Measurements from ENCODE around the gene CSF1. TPM values are rescaled to one million over a fixed set of nuclear protein-coding genes. Genes with fewer than 3 reads are reported as not detected.

The CSF1 gene
- total and polyA plus RNA-seq, 2 of the 13 experiments (the other 11 are each of a cell fraction or from before 2014, with no cell fraction given): 4.6 to 13.3 TPM

- TF ChIP-seq HNF4G (IDR thresholded peaks at IDR 0.05; ENCODE audit: borderline replicate concordance, low read depth, low read length): no peak
- 0 out of 2 replicates have a peak, but pooled peaks have one; percentile 14 for TF ChIP-seq HNF4G (CRISPR knock-in tag; IDR thresholded peaks at IDR 0.05; ENCODE audit: borderline replicate concordance, low read depth)
- TF ChIP-seq CENPX (CRISPR knock-in tag; IDR thresholded peaks at IDR 0.05): no peak
- TF ChIP-seq TBL1XR1 (IDR thresholded peaks at IDR 0.05; ENCODE audit: borderline replicate concordance, low read length, partially characterized antibody): no peak
- TF ChIP-seq ZNF207 (IDR thresholded peaks at IDR 0.05; ENCODE audit: borderline replicate concordance): no peak
- no peak for TF ChIP-seq PLRG1 (conservative IDR thresholded peaks at IDR 0.05)
- TF ChIP-seq ZNF616 (CRISPR knock-in tag; IDR thresholded peaks at IDR 0.05; ENCODE audit: low read depth): no peak
- 0 out of 2 replicates have a peak, but pooled peaks have one; percentile 34 for TF ChIP-seq ZNF773 (CRISPR knock-in tag; IDR thresholded peaks at IDR 0.05; ENCODE audit: borderline replicate concordance)
- TF ChIP-seq ARID4A (CRISPR knock-in tag; IDR thresholded peaks at IDR 0.05; ENCODE audit: borderline replicate concordance): no peak; the same call in 1 of the 2 replicates
- no peak for TF ChIP-seq ZNF33A (CRISPR knock-in tag; IDR thresholded peaks at IDR 0.05; ENCODE audit: borderline replicate concordance)
- no peak for TF ChIP-seq GTF2F1 (IDR thresholded peaks at IDR 0.05; ENCODE audit: low read length)
- TF ChIP-seq ZNF512 (CRISPR knock-in tag; IDR thresholded peaks at IDR 0.05): no peak
- no peak for TF ChIP-seq CREB1 (IDR thresholded peaks at IDR 0.05)
- TF ChIP-seq CREB1 (CRISPR knock-in tag; IDR thresholded peaks at IDR 0.05): no peak
- peak; percentile 66 for TF ChIP-seq ZGPAT (CRISPR knock-in tag; IDR thresholded peaks at IDR 0.05)
- peak; percentile 63; the same call in 1 of the 2 replicates for TF ChIP-seq ZNF263 (CRISPR knock-in tag; IDR thresholded peaks at IDR 0.05)
- peak; percentile 31; the same call in 1 of the 2 replicates for TF ChIP-seq POGZ (CRISPR knock-in tag; IDR thresholded peaks at IDR 0.05)
- peak; percentile 81 for TF ChIP-seq GFI1 (CRISPR knock-in tag; IDR thresholded peaks at IDR 0.05; ENCODE audit: borderline replicate concordance)
- TF ChIP-seq NONO (IDR thresholded peaks at IDR 0.05): no peak
- TF ChIP-seq NONO (CRISPR knock-in tag; conservative IDR thresholded peaks at IDR 0.05): 0 out of 2 replicates have a peak, but pooled peaks have one; percentile 26
- TF ChIP-seq YEATS2 (CRISPR knock-in tag; IDR thresholded peaks at IDR 0.05; ENCODE audit: borderline replicate concordance): no peak
- TF ChIP-seq NBN (conservative IDR thresholded peaks at IDR 0.05): no peak
- TF ChIP-seq ZMYM2 (CRISPR knock-in tag; IDR thresholded peaks at IDR 0.05): no peak
- TF ChIP-seq ZNF562 (CRISPR knock-in tag; IDR thresholded peaks at IDR 0.05; ENCODE audit: borderline replicate concordance): no peak
Observed at GRCh38 chr1:109882288-109883245, 28.1 kb upstream of the CSF1 start (continued).

All from HepG2 (cell line).